Progenitor cell of endocrine pancreas (in vitro differentiated cells): ENCODE results near the gene DNAH8. TPM values are rescaled to one million over a fixed set of nuclear protein-coding genes. Genes with fewer than 3 reads are reported as not detected.

ENCODE experiments used
- DNase-seq: peaks from one replicate; pipeline ENCODE4 v3.0.0; 2021; ENCODE audit warnings: low spot score; ENCODE audit not compliant: unreplicated experiment
- H3K27ac Mint-ChIP-seq: 2 replicates; pipeline ENCODE4 v1.8.0; 2021; ENCODE audit warnings: mild to moderate bottlenecking, moderate library complexity, mixed read lengths
- H3K27me3 Mint-ChIP-seq: 2 replicates; pipeline ENCODE4 v1.8.0; 2021; ENCODE audit warnings: mixed read lengths
- H3K36me3 Mint-ChIP-seq: 2 replicates; pipeline ENCODE4 v1.8.0; 2022; ENCODE audit warnings: mixed read lengths; ENCODE audit not compliant: insufficient read depth
- H3K4me1 Mint-ChIP-seq: 2 replicates; pipeline ENCODE4 v1.8.0; 2021; ENCODE audit warnings: low read depth, mixed read lengths
- H3K4me3 Mint-ChIP-seq: 2 replicates; pipeline ENCODE4 v1.8.0; 2021; ENCODE audit warnings: low read depth, mild to moderate bottlenecking, moderate library complexity, mixed read lengths
- H3K9me3 Mint-ChIP-seq: 2 replicates; pipeline ENCODE4 v1.8.0; 2021; ENCODE audit warnings: low read depth, mixed read lengths
- long read RNA-seq: library from polyadenylated mRNA; unstranded; transcript quantifications from one replicate; pipeline ENCODE4 v2.0.0, GENCODE V29; 2020
- total RNA-seq: library from RNA; stranded (reverse); gene quantifications from 2 replicates; pipeline ENCODE4 v1.2.1, GENCODE V29; 2021
- TF ChIP-seq, protein P1 (sequence below): fragments of 200-600 bp; sonication (generic); IDR thresholded peaks from one replicate; pipeline ENCODE4 v1.5.0; 2021; ENCODE audit warnings: antibody characterized with exemption, mild to moderate bottlenecking; ENCODE audit not compliant: unreplicated experiment

DNAH8 gene, protein sequence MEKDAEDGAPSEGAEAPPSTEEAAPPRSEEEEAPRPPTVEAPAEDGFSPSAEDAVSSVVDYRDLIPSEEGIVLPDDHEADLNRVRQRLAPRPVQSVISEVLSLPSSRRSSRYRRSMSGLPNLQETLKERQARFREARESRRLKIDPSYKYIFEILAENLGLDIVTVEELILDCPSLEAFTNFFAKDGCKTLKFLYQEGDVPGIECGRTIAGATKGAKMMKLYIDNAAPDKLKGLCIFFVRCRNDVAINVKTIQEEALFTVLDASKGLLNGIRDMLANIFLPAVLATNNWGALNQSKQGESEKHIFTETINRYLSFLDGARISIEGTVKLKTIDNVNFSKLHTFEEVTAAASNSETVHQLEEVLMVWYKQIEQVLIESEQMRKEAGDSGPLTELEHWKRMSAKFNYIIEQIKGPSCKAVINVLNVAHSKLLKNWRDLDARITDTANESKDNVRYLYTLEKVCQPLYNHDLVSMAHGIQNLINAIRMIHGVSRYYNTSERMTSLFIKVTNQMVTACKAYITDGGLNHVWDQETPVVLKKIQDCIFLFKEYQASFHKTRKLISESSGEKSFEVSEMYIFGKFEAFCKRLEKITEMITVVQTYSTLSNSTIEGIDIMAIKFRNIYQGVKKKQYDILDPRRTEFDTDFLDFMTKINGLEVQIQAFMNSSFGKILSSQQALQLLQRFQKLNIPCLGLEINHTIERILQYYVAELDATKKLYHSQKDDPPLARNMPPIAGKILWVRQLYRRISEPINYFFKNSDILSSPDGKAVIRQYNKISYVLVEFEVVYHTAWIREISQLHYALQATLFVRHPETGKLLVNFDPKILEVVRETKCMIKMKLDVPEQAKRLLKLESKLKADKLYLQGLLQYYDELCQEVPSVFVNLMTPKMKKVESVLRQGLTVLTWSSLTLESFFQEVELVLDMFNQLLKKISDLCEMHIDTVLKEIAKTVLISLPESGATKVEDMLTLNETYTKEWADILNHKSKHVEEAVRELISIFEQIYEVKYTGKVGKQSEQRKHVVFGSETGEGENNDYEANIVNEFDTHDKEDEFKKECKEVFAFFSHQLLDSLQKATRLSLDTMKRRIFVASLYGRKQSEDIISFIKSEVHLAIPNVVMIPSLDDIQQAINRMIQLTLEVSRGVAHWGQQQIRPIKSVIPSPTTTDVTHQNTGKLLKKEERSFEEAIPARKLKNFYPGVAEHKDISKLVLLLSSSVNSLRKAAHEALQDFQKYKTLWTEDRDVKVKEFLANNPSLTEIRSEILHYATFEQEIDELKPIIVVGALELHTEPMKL (N-terminal part only)
- 0.12 and 0.13 TPM in 2 replicates for total RNA-seq
- long read RNA-seq, partial matches to known transcripts = 0 of 1 reads
- long read RNA-seq, other reads (novel, unspliced or antisense) = 1 of 1 reads

GRCh38 chr6:38715016-38715689 is at the start of gene DNAH8:
TSS of gene DNAH8 (plus strand) at chr6:38715311. CDS start at chr6:38722810, 7,499 bp downstream.
- Mint-ChIP-seq H3K36me3 (no peaks in the 10 kb centered on the region), H3K27me3 (peaks cover 9% of the 10 kb centered on the region), H3K4me1 (no peaks in the 10 kb centered on the region), H3K9me3 (peaks cover 2% of the 10 kb centered on the region), H3K4me3 (no peak within 1 kb of the TSS), H3K27ac (no peak within 1 kb of the TSS)
- TF ChIP-seq, protein P1, sequence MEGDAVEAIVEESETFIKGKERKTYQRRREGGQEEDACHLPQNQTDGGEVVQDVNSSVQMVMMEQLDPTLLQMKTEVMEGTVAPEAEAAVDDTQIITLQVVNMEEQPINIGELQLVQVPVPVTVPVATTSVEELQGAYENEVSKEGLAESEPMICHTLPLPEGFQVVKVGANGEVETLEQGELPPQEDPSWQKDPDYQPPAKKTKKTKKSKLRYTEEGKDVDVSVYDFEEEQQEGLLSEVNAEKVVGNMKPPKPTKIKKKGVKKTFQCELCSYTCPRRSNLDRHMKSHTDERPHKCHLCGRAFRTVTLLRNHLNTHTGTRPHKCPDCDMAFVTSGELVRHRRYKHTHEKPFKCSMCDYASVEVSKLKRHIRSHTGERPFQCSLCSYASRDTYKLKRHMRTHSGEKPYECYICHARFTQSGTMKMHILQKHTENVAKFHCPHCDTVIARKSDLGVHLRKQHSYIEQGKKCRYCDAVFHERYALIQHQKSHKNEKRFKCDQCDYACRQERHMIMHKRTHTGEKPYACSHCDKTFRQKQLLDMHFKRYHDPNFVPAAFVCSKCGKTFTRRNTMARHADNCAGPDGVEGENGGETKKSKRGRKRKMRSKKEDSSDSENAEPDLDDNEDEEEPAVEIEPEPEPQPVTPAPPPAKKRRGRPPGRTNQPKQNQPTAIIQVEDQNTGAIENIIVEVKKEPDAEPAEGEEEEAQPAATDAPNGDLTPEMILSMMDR = no peak
- no peak for DNase-seq

GRCh38 chr6:38671885-38672467 is 43.1 kb upstream of the DNAH8 start:
- Mint-ChIP-seq H3K27ac (no peak overlapping the region), H3K9me3 (no peaks in the 10 kb centered on the region), H3K4me3 (no peak overlapping the region), H3K36me3 (peaks cover 26% of the 10 kb centered on the region), H3K4me1 (peaks cover 15% of the 10 kb centered on the region), H3K27me3 (no peaks in the 10 kb centered on the region)
- DNase-seq = no peak
- TF ChIP-seq, protein P1 = peak; percentile 75

- Mint-ChIP-seq H3K27me3 (no peaks in the 10 kb centered on the region), H3K4me1 (peaks cover 15% of the 10 kb centered on the region), H3K36me3 (peaks cover 26% of the 10 kb centered on the region), H3K4me3 (no peak overlapping the region), H3K9me3 (no peaks in the 10 kb centered on the region), H3K27ac (peak overlapping the region; percentile 62)
- no peak for DNase-seq
- TF ChIP-seq, protein P1 = no peak
Measured at GRCh38 chr6:38673397-38674165, 41.5 kb upstream of the DNAH8 start.

GRCh38 chr6:38676236-38676973 is 38.7 kb upstream of the DNAH8 start:
- Mint-ChIP-seq H3K4me1 (peaks cover 15% of the 10 kb centered on the region), H3K4me3 (no peak overlapping the region), H3K36me3 (peaks cover 29% of the 10 kb centered on the region), H3K9me3 (no peaks in the 10 kb centered on the region), H3K27ac (no peak overlapping the region), H3K27me3 (no peaks in the 10 kb centered on the region)
- DNase-seq = no peak
- TF ChIP-seq, protein P1 = no peak
